K562 (cell line): Measurements from ENCODE around the gene STT3B. TPM values are rescaled to one million over a fixed set of nuclear protein-coding genes. Genes with fewer than 3 reads are reported as not detected.

Experiments
- ATAC-seq: fragments of 200-7000 bp; cut with Tn5 transposase; 3 replicates; pipeline ENCODE4 v1.9.1; 2020; ENCODE audit warnings: moderate library complexity
- BruUV-seq: library from RNA; stranded (reverse); fragments of 400-500 nt; replicated peaks from 2 replicates; lab custom pipeline; 2021; lab: Mats Ljungman, UMichigan
- CTCF ChIA-PET: fragments of 300-600 bp; formaldehyde crosslinking; extraction: SDS; loops from one replicate; lab custom pipeline; 2021; ENCODE audit warnings: low intra/inter-chr PET ratio; lab: Yijun Ruan, JAX
- POLR2A ChIA-PET: fragments of 300-600, 350-650 bp; sonication (Branson Sonifier 250); formaldehyde crosslinking; extraction: SDS; loops from one replicate; lab custom pipeline; 2021; ENCODE audit warnings: antibody characterized with exemption, inconsistent platforms; lab: Yijun Ruan, JAX
- DNase-seq, 4 experiments: peaks; one replicate each; pipeline versions ENCODE4 v3.0.0 to v3.0.0-alpha.2; 2011 to 2018; ENCODE audit warnings: low spot score in 3 of 4, mixed read lengths in 3 of 4; ENCODE audit errors: extremely low read depth in 1 of 4
- FAIRE-seq: peaks from 2 replicates; lab custom pipeline; 2011; peaks lifted over from hg19 to GRCh38; lab: Jason Lieb, UNC
- H2AFZ ChIP-seq: 2 replicates; pipeline ENCODE4 v1.6.0; 2011; ENCODE audit warnings: low read depth, low read length, control low read depth, inconsistent platforms
- H3K27ac ChIP-seq: fragments of 200-600 bp; 3 replicates; pipeline ENCODE4 v1.8.0; 2011; ENCODE audit warnings: low read depth, mild to moderate bottlenecking, control low read depth, inconsistent platforms, low read length, moderate library complexity, mixed read lengths; ENCODE audit errors: extremely low read depth
- H3K27me3 ChIP-seq, 2 experiments: fragments of 300-600 bp in 1 of 2; 2 replicates in 1 of 2; 3 replicates in 1 of 2; pipeline versions ENCODE4 v1.6.0 to v1.8.0; 2011; ENCODE audit warnings: inconsistent platforms in 2 of 2, low read length in 2 of 2, mild to moderate bottlenecking in 1 of 2, mixed read lengths in 1 of 2, moderate library complexity in 1 of 2; ENCODE audit not compliant: control insufficient read depth in 2 of 2, insufficient read depth in 2 of 2
- H3K36me3 ChIP-seq: fragments of 300-600 bp; 3 replicates; pipeline ENCODE4 v1.8.0; 2011; ENCODE audit warnings: mild to moderate bottlenecking, low read length, inconsistent platforms; ENCODE audit not compliant: control insufficient read depth, insufficient read depth
- H3K4me1 ChIP-seq, 2 experiments: fragments of 200-600 bp in 1 of 2; replicated peaks in 1 of 2; 2 replicates in 1 of 2; 3 replicates in 1 of 2; pipeline versions ENCODE4 v1.5.1 to v1.8.0; 2011; ENCODE audit warnings: inconsistent platforms in 2 of 2, low read length in 2 of 2, mild to moderate bottlenecking in 1 of 2, mixed read lengths in 1 of 2, moderate library complexity in 1 of 2; ENCODE audit not compliant: control insufficient read depth in 2 of 2, insufficient read depth in 2 of 2
- H3K4me2 ChIP-seq: 2 replicates; pipeline ENCODE4 v1.6.1; 2011; ENCODE audit warnings: low read length, control low read depth, inconsistent platforms, mixed read lengths; ENCODE audit not compliant: insufficient read depth
- H3K4me3 ChIP-seq: fragments of 200-600 bp; sonication (generic), shearing (Covaris generic); 2 replicates; pipeline ENCODE4 v1.5.1; 2016; ENCODE audit warnings: control low read depth, inconsistent platforms
- H3K79me2 ChIP-seq: fragments of 200-600 bp; 3 replicates; pipeline ENCODE4 v1.8.0; 2011; ENCODE audit warnings: low read length, inconsistent platforms; ENCODE audit not compliant: control insufficient read depth, insufficient read depth
- H3K9ac ChIP-seq, 2 experiments: 2 replicates each; pipeline versions ENCODE4 v1.6.0 to v1.6.1; 2011; ENCODE audit warnings: low read depth in 2 of 2, low read length in 2 of 2, control low read depth in 1 of 2, inconsistent platforms in 1 of 2, mild to moderate bottlenecking in 1 of 2, mixed read lengths in 1 of 2; ENCODE audit not compliant: insufficient read depth in 1 of 2
- H3K9me1 ChIP-seq: one replicate; pipeline ENCODE4 v1.6.0; 2011; ENCODE audit warnings: inconsistent platforms, mild to moderate bottlenecking, low read length, moderate library complexity; ENCODE audit not compliant: control insufficient read depth, insufficient read depth
- H3K9me3 ChIP-seq: replicated peaks from 2 replicates; pipeline ENCODE4 v1.5.1; 2011; ENCODE audit warnings: low read depth, low read length, inconsistent platforms; ENCODE audit not compliant: control insufficient read depth, insufficient read depth
- H4K20me1 ChIP-seq: replicated peaks from 2 replicates; pipeline ENCODE4 v1.6.1; 2011; ENCODE audit warnings: low read length, inconsistent platforms, mixed read lengths; ENCODE audit not compliant: control insufficient read depth, insufficient read depth
- CREB3L1 ChIP-seq: fragments of 450-650 bp; IDR thresholded peaks from 2 replicates; pipeline ENCODE4 v1.6.1; 2014; ENCODE audit warnings: low read depth, mild to moderate bottlenecking, moderate library complexity, borderline replicate concordance
- DLX4 ChIP-seq: fragments of 250-450 bp; sonication (Bioruptor Pico); IDR thresholded peaks from 2 replicates; pipeline ENCODE4 v1.6.1; 2021; ENCODE audit warnings: mild to moderate bottlenecking
- POLR3G ChIP-seq: IDR thresholded peaks from 2 replicates; pipeline ENCODE4 v1.6.1; 2011; ENCODE audit not compliant: insufficient read length, insufficient replicate concordance; ENCODE audit errors: extremely low read depth
- STAT5B ChIP-seq: fragments of 250-450 bp; sonication (Bioruptor Pico); IDR thresholded peaks from 2 replicates; pipeline ENCODE4 v1.8.0; 2021; ENCODE audit warnings: mild to moderate bottlenecking, inconsistent platforms
- TCF7L2 ChIP-seq: fragments of 150-350 bp; IDR thresholded peaks from 2 replicates; pipeline ENCODE4 v1.6.1; 2016; ENCODE audit warnings: low read depth, mild to moderate bottlenecking, low read length, moderate library complexity
- THAP7 ChIP-seq: fragments of 250-450 bp; sonication (Bioruptor Pico); IDR thresholded peaks from 2 replicates; pipeline ENCODE4 v1.5.0; 2021
- ZNF224 ChIP-seq: sonication (generic); formaldehyde crosslinking; IDR thresholded peaks from 2 replicates; pipeline ENCODE4 v1.8.0; 2022; ENCODE audit warnings: mild to moderate bottlenecking, missing genetic modification reagents
- ZNF407 ChIP-seq: fragments of 450-650 bp; IDR thresholded peaks from 2 replicates; pipeline ENCODE4 v1.6.1; 2016; ENCODE audit warnings: low read depth
- ZNF586 ChIP-seq: fragments of 450-650 bp; formaldehyde crosslinking; conservative IDR thresholded peaks from 2 replicates; pipeline ENCODE4 v1.4.0; 2020; ENCODE audit warnings: mild to moderate bottlenecking, moderate library complexity
- ZZZ3 ChIP-seq: fragments of 450-650 bp; IDR thresholded peaks from 2 replicates; pipeline ENCODE4 v1.6.1; 2016; ENCODE audit warnings: antibody characterized with exemption, mild to moderate bottlenecking, moderate library complexity
- WGBS: fragments of 100-300 bp; shearing (Covaris generic); methylation state at CpG from one replicate; pipeline ENCODE4 v1.1.6; 2016; ENCODE audit warnings: low coverage, mixed read lengths; ENCODE audit not compliant: insufficient coverage; ENCODE audit errors: missing lambda C conversion rate; 5-methylcytosine and 5-hydroxymethylcytosine counted together
- in situ Hi-C: fragments of 300-500 bp; cut with MboI; formaldehyde crosslinking; loops from 4 replicates; pipeline ENCODE4 v1.15.0; 2018; ENCODE audit warnings: inconsistent platforms, mixed read lengths
- intact Hi-C: fragments of 100-400 bp; cut with micrococcal nuclease; formaldehyde crosslinking; loops from 2 replicates; pipeline ENCODE4 v1.14.2; 2022
- polyA plus RNA-seq, 8 experiments: library from polyadenylated mRNA; depleted of rRNA in 4 of 8; stranded (reverse) in 5 of 8; unstranded in 3 of 8; fragments of >200 nt; fragmentation: Nextera tagmentation in 2 of 8; fragmentation: Illumina TruSeq in 1 of 8; extraction: Ambion mirVana in 2 of 8; extraction: Trizol in 1 of 8; gene quantifications; 2 replicates each; pipeline versions ENCODE4 v1.2.1 to v1.2.3, GENCODE V29; 2011 to 2014; ENCODE audit warnings: inconsistent platforms in 1 of 8, missing spikeins in 1 of 8
- total RNA-seq, 7 experiments: library from RNA; depleted of rRNA in 6 of 7; stranded (reverse); fragments of >200 nt in 6 of 7; fragmentation: Illumina TruSeq in 2 of 7; extraction: Trizol in 2 of 7; gene quantifications; 2 replicates each; pipeline versions ENCODE4 v1.2.1 to v1.2.3, GENCODE V29; 2011 to 2021; ENCODE audit warnings: low replicate concordance in 1 of 7

STT3B gene
- total and polyA plus RNA-seq, 9 of the 15 experiments (the other 6 are each of a cell fraction or from before 2014, with no cell fraction given): 22.4 to 147 (median 100) TPM

GRCh38 chr3:31579828-31580227, 47.1 kb downstream of the STT3B start (continued):
- TF ChIP-seq ZNF586: no peak

- H3K27ac ChIP-seq: no peak overlapping the region
- no peak overlapping the region for H3K4me2 ChIP-seq
- in situ Hi-C loops: no loop called here
- H3K27me3 ChIP-seq: no peaks in the 10 kb centered on the region
- ATAC-seq: no peak
- no peaks in the 10 kb centered on the region for H3K9me3 ChIP-seq
- ChIA-PET CTCF (no interaction called here), POLR2A (interaction anchor here (1.6 kb wide), 1 partner anchor 49 kb away, joined by 5 read pairs; the partner anchor contains the start of gene STT3B)
- no peaks in the 10 kb centered on the region for H4K20me1 ChIP-seq
- no peaks in the 10 kb centered on the region for H3K4me1 ChIP-seq
- no peak overlapping the region for H2AFZ ChIP-seq
- DNase-seq: no peak
- H3K9ac ChIP-seq: no peak overlapping the region
- intact Hi-C loops: no loop called here
- no peaks in the 10 kb centered on the region for H3K9me1 ChIP-seq
- no peak overlapping the region for H3K4me3 ChIP-seq
- H3K79me2 ChIP-seq: peaks cover 73% of the 10 kb centered on the region
- FAIRE-seq: no peak
- 71% methylated on average over 2 of the region's 2 CpGs for WGBS
- BruUV-seq: no TSS peak
- peaks cover 46% of the 10 kb centered on the region for H3K36me3 ChIP-seq
- TF ChIP-seq STAT5B (CRISPR knock-in tag) (no peak), ZZZ3 (no peak), ZNF407 (no peak), CREB3L1 (no peak), TCF7L2 (no peak), ZNF224 (no peak), DLX4 (no peak), THAP7 (CRISPR knock-in tag) (no peak), POLR3G (no peak)
Measured at GRCh38 chr3:31580645-31581044, 47.9 kb downstream of the STT3B start.
